K562 (cell line): ENCODE data around the gene FBXO36. TPM values are rescaled to one million over a fixed set of nuclear protein-coding genes. Genes with fewer than 3 reads are reported as not detected.

Experiments used
- ATAC-seq: fragments of 200-7000 bp; cut with Tn5 transposase; 3 replicates; pipeline ENCODE4 v1.9.1; 2020; ENCODE audit warnings: moderate library complexity
- BruUV-seq: library from RNA; stranded (reverse); fragments of 400-500 nt; replicated peaks from 2 replicates; lab custom pipeline; 2021; lab: Mats Ljungman, UMichigan
- CTCF ChIA-PET: fragments of 300-600 bp; formaldehyde crosslinking; extraction: SDS; loops from one replicate; lab custom pipeline; 2021; ENCODE audit warnings: low intra/inter-chr PET ratio; lab: Yijun Ruan, JAX
- POLR2A ChIA-PET: fragments of 300-600, 350-650 bp; sonication (Branson Sonifier 250); formaldehyde crosslinking; extraction: SDS; loops from one replicate; lab custom pipeline; 2021; ENCODE audit warnings: antibody characterized with exemption, inconsistent platforms; lab: Yijun Ruan, JAX
- DNase-seq, 4 experiments: peaks; one replicate each; pipeline versions ENCODE4 v3.0.0 to v3.0.0-alpha.2; 2011 to 2018; ENCODE audit warnings: low spot score in 3 of 4, mixed read lengths in 3 of 4; ENCODE audit errors: extremely low read depth in 1 of 4
- FAIRE-seq: peaks from 2 replicates; lab custom pipeline; 2011; peaks lifted over from hg19 to GRCh38; lab: Jason Lieb, UNC
- H2AFZ ChIP-seq: 2 replicates; pipeline ENCODE4 v1.6.0; 2011; ENCODE audit warnings: low read depth, low read length, control low read depth, inconsistent platforms
- H3K27ac ChIP-seq: fragments of 200-600 bp; 3 replicates; pipeline ENCODE4 v1.8.0; 2011; ENCODE audit warnings: low read depth, mild to moderate bottlenecking, control low read depth, inconsistent platforms, low read length, moderate library complexity, mixed read lengths; ENCODE audit errors: extremely low read depth
- H3K27me3 ChIP-seq, 2 experiments: fragments of 300-600 bp in 1 of 2; 2 replicates in 1 of 2; 3 replicates in 1 of 2; pipeline versions ENCODE4 v1.6.0 to v1.8.0; 2011; ENCODE audit warnings: inconsistent platforms in 2 of 2, low read length in 2 of 2, mild to moderate bottlenecking in 1 of 2, mixed read lengths in 1 of 2, moderate library complexity in 1 of 2; ENCODE audit not compliant: control insufficient read depth in 2 of 2, insufficient read depth in 2 of 2
- H3K36me3 ChIP-seq: fragments of 300-600 bp; 3 replicates; pipeline ENCODE4 v1.8.0; 2011; ENCODE audit warnings: mild to moderate bottlenecking, low read length, inconsistent platforms; ENCODE audit not compliant: control insufficient read depth, insufficient read depth
- H3K4me1 ChIP-seq, 2 experiments: fragments of 200-600 bp in 1 of 2; replicated peaks in 1 of 2; 2 replicates in 1 of 2; 3 replicates in 1 of 2; pipeline versions ENCODE4 v1.5.1 to v1.8.0; 2011; ENCODE audit warnings: inconsistent platforms in 2 of 2, low read length in 2 of 2, mild to moderate bottlenecking in 1 of 2, mixed read lengths in 1 of 2, moderate library complexity in 1 of 2; ENCODE audit not compliant: control insufficient read depth in 2 of 2, insufficient read depth in 2 of 2
- H3K4me2 ChIP-seq: 2 replicates; pipeline ENCODE4 v1.6.1; 2011; ENCODE audit warnings: low read length, control low read depth, inconsistent platforms, mixed read lengths; ENCODE audit not compliant: insufficient read depth
- H3K4me3 ChIP-seq: fragments of 200-600 bp; sonication (generic), shearing (Covaris generic); 2 replicates; pipeline ENCODE4 v1.5.1; 2016; ENCODE audit warnings: control low read depth, inconsistent platforms
- H3K79me2 ChIP-seq: fragments of 200-600 bp; 3 replicates; pipeline ENCODE4 v1.8.0; 2011; ENCODE audit warnings: low read length, inconsistent platforms; ENCODE audit not compliant: control insufficient read depth, insufficient read depth
- H3K9ac ChIP-seq, 2 experiments: 2 replicates each; pipeline versions ENCODE4 v1.6.0 to v1.6.1; 2011; ENCODE audit warnings: low read depth in 2 of 2, low read length in 2 of 2, control low read depth in 1 of 2, inconsistent platforms in 1 of 2, mild to moderate bottlenecking in 1 of 2, mixed read lengths in 1 of 2; ENCODE audit not compliant: insufficient read depth in 1 of 2
- H3K9me1 ChIP-seq: one replicate; pipeline ENCODE4 v1.6.0; 2011; ENCODE audit warnings: inconsistent platforms, mild to moderate bottlenecking, low read length, moderate library complexity; ENCODE audit not compliant: control insufficient read depth, insufficient read depth
- H3K9me3 ChIP-seq: replicated peaks from 2 replicates; pipeline ENCODE4 v1.5.1; 2011; ENCODE audit warnings: low read depth, low read length, inconsistent platforms; ENCODE audit not compliant: control insufficient read depth, insufficient read depth
- H4K20me1 ChIP-seq: replicated peaks from 2 replicates; pipeline ENCODE4 v1.6.1; 2011; ENCODE audit warnings: low read length, inconsistent platforms, mixed read lengths; ENCODE audit not compliant: control insufficient read depth, insufficient read depth
- CBFA2T2 ChIP-seq: fragments of 450-650 bp; conservative IDR thresholded peaks from 2 replicates; pipeline ENCODE4 v1.6.1; 2017; ENCODE audit warnings: mild to moderate bottlenecking
- CEBPG ChIP-seq, 3 experiments: fragments of 200-800 bp in 1 of 3; sonication (Bioruptor generic) in 1 of 3; sonication (generic) in 1 of 3; formaldehyde crosslinking in 1 of 3; IDR thresholded peaks in 2 of 3; conservative IDR thresholded peaks in 1 of 3; 2 replicates each; pipeline versions ENCODE4 v1.6.1 to v1.8.0; 2016 to 2022; ENCODE audit warnings: missing compliant biosample characterization in 2 of 3, missing genetic modification characterization in 2 of 3, mild to moderate bottlenecking in 1 of 3, missing genetic modification reagents in 1 of 3
- DIDO1 ChIP-seq: fragments of 450-650 bp; IDR thresholded peaks from 2 replicates; pipeline ENCODE4 v1.6.1; 2016; ENCODE audit warnings: low read depth, missing biosample characterization, missing genetic modification characterization
- JUN ChIP-seq, 2 experiments: sonication (generic) in 1 of 2; formaldehyde crosslinking in 1 of 2; IDR thresholded peaks; 2 replicates each; pipeline versions ENCODE4 v1.6.1 to v1.8.0; 2012 to 2022; ENCODE audit warnings: borderline replicate concordance in 2 of 2, mild to moderate bottlenecking in 2 of 2, improper control_type of control experiment in 1 of 2, low read depth in 1 of 2, low read length in 1 of 2, missing genetic modification reagents in 1 of 2
- NCOA6 ChIP-seq: fragments of 450-650 bp; IDR thresholded peaks from 2 replicates; pipeline ENCODE4 v1.6.1; 2017; ENCODE audit warnings: mild to moderate bottlenecking
- RNF219 ChIP-seq: fragments of 250-450 bp; sonication (Bioruptor Pico); IDR thresholded peaks from 2 replicates; pipeline ENCODE4 v1.5.0; 2022; ENCODE audit warnings: mild to moderate bottlenecking
- SLC30A9 ChIP-seq: fragments of 250-450 bp; sonication (Bioruptor Pico); IDR thresholded peaks from 2 replicates; pipeline ENCODE4 v1.8.0; 2022; ENCODE audit warnings: mild to moderate bottlenecking, moderate library complexity
- ZFP30 ChIP-seq: fragments of 250-450 bp; sonication (Bioruptor Pico); IDR thresholded peaks from 2 replicates; pipeline ENCODE4 v1.8.0; 2022; ENCODE audit warnings: moderate library complexity, mild to moderate bottlenecking, inconsistent platforms, borderline replicate concordance
- WGBS: fragments of 100-300 bp; shearing (Covaris generic); methylation state at CpG from one replicate; pipeline ENCODE4 v1.1.6; 2016; ENCODE audit warnings: low coverage, mixed read lengths; ENCODE audit not compliant: insufficient coverage; ENCODE audit errors: missing lambda C conversion rate; 5-methylcytosine and 5-hydroxymethylcytosine counted together
- in situ Hi-C: fragments of 300-500 bp; cut with MboI; formaldehyde crosslinking; loops from 4 replicates; pipeline ENCODE4 v1.15.0; 2018; ENCODE audit warnings: inconsistent platforms, mixed read lengths
- intact Hi-C: fragments of 100-400 bp; cut with micrococcal nuclease; formaldehyde crosslinking; loops from 2 replicates; pipeline ENCODE4 v1.14.2; 2022
- polyA plus RNA-seq, 8 experiments: library from polyadenylated mRNA; depleted of rRNA in 4 of 8; stranded (reverse) in 5 of 8; unstranded in 3 of 8; fragments of >200 nt; fragmentation: Nextera tagmentation in 2 of 8; fragmentation: Illumina TruSeq in 1 of 8; extraction: Ambion mirVana in 2 of 8; extraction: Trizol in 1 of 8; gene quantifications; 2 replicates each; pipeline versions ENCODE4 v1.2.1 to v1.2.3, GENCODE V29; 2011 to 2014; ENCODE audit warnings: inconsistent platforms in 1 of 8, missing spikeins in 1 of 8
- total RNA-seq, 7 experiments: library from RNA; depleted of rRNA in 6 of 7; stranded (reverse); fragments of >200 nt in 6 of 7; fragmentation: Illumina TruSeq in 2 of 7; extraction: Trizol in 2 of 7; gene quantifications; 2 replicates each; pipeline versions ENCODE4 v1.2.1 to v1.2.3, GENCODE V29; 2011 to 2021; ENCODE audit warnings: low replicate concordance in 1 of 7
- TF ChIP-seq, protein P1 (sequence below), 2 experiments: fragments of 450-650 bp in 1 of 2; sonication (generic) in 1 of 2; formaldehyde crosslinking in 1 of 2; IDR thresholded peaks in 1 of 2; conservative IDR thresholded peaks in 1 of 2; 2 replicates each; pipeline versions ENCODE4 v1.6.1 to v1.8.1; 2016 to 2023; ENCODE audit warnings: mild to moderate bottlenecking in 2 of 2, moderate library complexity in 2 of 2, inconsistent platforms in 1 of 2, missing genetic modification reagents in 1 of 2
- TF ChIP-seq, protein P2 (sequence below), 2 experiments: fragments of 450-650 bp; IDR thresholded peaks; 2 replicates each; pipeline ENCODE4 v1.6.1; 2018; ENCODE audit warnings: mild to moderate bottlenecking in 2 of 2, low read depth in 1 of 2; ENCODE audit not compliant: partially characterized antibody in 2 of 2
- TF ChIP-seq, protein P3 (sequence below): sonication (generic); formaldehyde crosslinking; IDR thresholded peaks from 2 replicates; pipeline ENCODE4 v1.5.0; 2020; ENCODE audit warnings: missing genetic modification reagents

FBXO36 gene
- total and polyA plus RNA-seq, 9 of the 15 experiments (the other 6 are each of a cell fraction or from before 2014, with no cell fraction given) = 0.40 to 0.91 (median 0.58) TPM

DNA sequence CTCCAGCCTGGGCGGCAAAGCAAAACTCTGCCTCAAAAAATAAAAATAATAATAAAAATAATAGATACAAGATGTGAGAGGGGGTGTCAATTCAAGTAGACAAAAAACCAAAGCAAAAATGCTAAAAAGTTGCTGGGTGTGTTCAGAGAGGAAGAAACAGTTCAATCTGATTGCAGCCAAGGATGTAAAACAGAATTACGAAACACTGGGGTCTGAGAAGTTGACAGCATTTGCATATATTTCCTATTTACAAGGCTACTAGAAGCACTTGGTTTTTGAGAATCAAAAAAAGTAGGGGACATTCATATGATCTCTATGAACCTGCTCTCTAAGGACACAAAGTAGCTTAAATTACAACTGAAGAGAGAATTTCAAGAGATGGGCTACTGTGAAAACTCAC lies 8.1 kb upstream of the FBXO36 start:
- no TSS peak for BruUV-seq
- H3K4me1 ChIP-seq = peaks cover 0 to 2% of the 10 kb centered on the region in 2 experiments; a peak in 3 of 5 replicates
- WGBS = 85% methylated on average over 2 of the region's 2 CpGs

More for the DNA sequence above, 8.1 kb upstream of the FBXO36 start:
- ChIA-PET CTCF (no interaction called here), POLR2A (no interaction called here)
- in situ Hi-C loops (no loop called here), intact Hi-C loops (no loop called here)
- DNase-seq (no peak), ATAC-seq (no peak), FAIRE-seq (no peak)
- H3K27me3 ChIP-seq = no peaks in the 10 kb centered on the region
- peaks cover 97% of the 10 kb centered on the region for H3K79me2 ChIP-seq
- TF ChIP-seq, protein P1, sequence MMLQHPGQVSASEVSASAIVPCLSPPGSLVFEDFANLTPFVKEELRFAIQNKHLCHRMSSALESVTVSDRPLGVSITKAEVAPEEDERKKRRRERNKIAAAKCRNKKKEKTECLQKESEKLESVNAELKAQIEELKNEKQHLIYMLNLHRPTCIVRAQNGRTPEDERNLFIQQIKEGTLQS (IDR thresholded peaks at IDR 0.05) = no peak
- TF ChIP-seq, protein P1 (CRISPR knock-in tag; conservative IDR thresholded peaks at IDR 0.05) = no peak
- TF ChIP-seq, protein P2, sequence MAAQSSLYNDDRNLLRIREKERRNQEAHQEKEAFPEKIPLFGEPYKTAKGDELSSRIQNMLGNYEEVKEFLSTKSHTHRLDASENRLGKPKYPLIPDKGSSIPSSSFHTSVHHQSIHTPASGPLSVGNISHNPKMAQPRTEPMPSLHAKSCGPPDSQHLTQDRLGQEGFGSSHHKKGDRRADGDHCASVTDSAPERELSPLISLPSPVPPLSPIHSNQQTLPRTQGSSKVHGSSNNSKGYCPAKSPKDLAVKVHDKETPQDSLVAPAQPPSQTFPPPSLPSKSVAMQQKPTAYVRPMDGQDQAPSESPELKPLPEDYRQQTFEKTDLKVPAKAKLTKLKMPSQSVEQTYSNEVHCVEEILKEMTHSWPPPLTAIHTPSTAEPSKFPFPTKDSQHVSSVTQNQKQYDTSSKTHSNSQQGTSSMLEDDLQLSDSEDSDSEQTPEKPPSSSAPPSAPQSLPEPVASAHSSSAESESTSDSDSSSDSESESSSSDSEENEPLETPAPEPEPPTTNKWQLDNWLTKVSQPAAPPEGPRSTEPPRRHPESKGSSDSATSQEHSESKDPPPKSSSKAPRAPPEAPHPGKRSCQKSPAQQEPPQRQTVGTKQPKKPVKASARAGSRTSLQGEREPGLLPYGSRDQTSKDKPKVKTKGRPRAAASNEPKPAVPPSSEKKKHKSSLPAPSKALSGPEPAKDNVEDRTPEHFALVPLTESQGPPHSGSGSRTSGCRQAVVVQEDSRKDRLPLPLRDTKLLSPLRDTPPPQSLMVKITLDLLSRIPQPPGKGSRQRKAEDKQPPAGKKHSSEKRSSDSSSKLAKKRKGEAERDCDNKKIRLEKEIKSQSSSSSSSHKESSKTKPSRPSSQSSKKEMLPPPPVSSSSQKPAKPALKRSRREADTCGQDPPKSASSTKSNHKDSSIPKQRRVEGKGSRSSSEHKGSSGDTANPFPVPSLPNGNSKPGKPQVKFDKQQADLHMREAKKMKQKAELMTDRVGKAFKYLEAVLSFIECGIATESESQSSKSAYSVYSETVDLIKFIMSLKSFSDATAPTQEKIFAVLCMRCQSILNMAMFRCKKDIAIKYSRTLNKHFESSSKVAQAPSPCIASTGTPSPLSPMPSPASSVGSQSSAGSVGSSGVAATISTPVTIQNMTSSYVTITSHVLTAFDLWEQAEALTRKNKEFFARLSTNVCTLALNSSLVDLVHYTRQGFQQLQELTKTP (IDR thresholded peaks at IDR 0.05; ENCODE audit: low read depth in 1 of 2, partially characterized antibody in 2 of 2) = no peak
- no peak for TF ChIP-seq CEBPG (CRISPR knock-in tag; IDR thresholded peaks at IDR 0.05)
- TF ChIP-seq CEBPG (tag; conservative IDR thresholded peaks at IDR 0.05 in 1 of 2, IDR thresholded peaks at IDR 0.05 in 1 of 2) = no peak
- TF ChIP-seq, protein P3, sequence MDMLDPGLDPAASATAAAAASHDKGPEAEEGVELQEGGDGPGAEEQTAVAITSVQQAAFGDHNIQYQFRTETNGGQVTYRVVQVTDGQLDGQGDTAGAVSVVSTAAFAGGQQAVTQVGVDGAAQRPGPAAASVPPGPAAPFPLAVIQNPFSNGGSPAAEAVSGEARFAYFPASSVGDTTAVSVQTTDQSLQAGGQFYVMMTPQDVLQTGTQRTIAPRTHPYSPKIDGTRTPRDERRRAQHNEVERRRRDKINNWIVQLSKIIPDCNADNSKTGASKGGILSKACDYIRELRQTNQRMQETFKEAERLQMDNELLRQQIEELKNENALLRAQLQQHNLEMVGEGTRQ (CRISPR knock-in tag) = no peak
- TF ChIP-seq CBFA2T2 = no peak
- TF ChIP-seq ZFP30 (CRISPR knock-in tag) = no peak
- no peak for TF ChIP-seq JUN (IDR thresholded peaks at IDR 0.05; ENCODE audit: borderline replicate concordance, low read depth, low read length)
- no peak for TF ChIP-seq JUN (CRISPR knock-in tag; IDR thresholded peaks at IDR 0.05; ENCODE audit: borderline replicate concordance)
- no peak for TF ChIP-seq NCOA6
- TF ChIP-seq RNF219 (CRISPR knock-in tag) = no peak
- TF ChIP-seq SLC30A9 (CRISPR knock-in tag) = no peak
- no peak for TF ChIP-seq DIDO1 (tag)
- no peak overlapping the region for H3K4me2 ChIP-seq
- no peaks in the 10 kb centered on the region for H4K20me1 ChIP-seq
- peaks cover 37% of the 10 kb centered on the region for H3K36me3 ChIP-seq
- H3K9ac ChIP-seq = no peak overlapping the region
- no peak overlapping the region for H2AFZ ChIP-seq
- H3K4me3 ChIP-seq = no peak overlapping the region
- H3K27ac ChIP-seq = no peak overlapping the region
- no peaks in the 10 kb centered on the region for H3K9me3 ChIP-seq
- no peaks in the 10 kb centered on the region for H3K9me1 ChIP-seq
